Measurements from ENCODE around the gene LRMDA. TPM values are rescaled to one million over a fixed set of nuclear protein-coding genes. Genes with fewer than 3 reads are reported as not detected.

LRMDA gene
- total RNA-seq, 1 donor from 2014 or later = not detected

DNA sequence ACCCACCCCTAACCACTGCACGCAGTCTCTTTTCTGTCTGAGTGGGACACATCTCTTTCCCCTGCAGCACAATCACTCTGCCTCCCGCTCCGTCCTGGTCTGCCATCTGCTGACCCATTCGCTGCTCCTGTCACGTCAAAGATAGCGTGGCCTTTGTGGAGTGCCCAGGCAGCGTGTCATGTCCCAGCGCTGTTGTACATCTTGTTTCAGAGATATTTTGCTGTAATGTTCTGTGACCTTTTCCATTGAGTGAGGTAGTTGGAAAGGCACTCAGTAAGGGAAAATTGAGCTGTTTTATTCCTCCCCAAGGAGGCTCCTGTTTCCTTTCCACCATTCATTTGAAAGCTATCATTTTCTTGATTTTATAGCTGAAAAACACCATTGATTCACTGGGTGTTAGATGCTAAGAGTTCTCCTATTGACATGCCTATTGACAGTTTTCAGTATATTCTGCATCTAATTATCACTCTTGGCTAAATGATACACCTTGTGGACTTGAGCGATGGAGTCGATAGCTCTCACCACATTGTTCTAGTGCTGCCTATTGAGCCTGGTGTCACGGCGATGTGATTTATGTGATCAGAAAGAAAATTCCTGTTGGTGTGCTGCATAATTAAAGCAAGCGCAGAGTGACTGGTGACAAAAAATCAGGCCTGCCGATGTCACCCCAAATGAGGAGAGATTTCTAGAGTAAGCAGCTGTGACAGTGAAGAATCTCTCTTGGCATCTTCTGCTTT is 372.6 kb downstream of the LRMDA start:
- no peak for DNase-seq (ENCODE audit: low read depth)

DNA sequence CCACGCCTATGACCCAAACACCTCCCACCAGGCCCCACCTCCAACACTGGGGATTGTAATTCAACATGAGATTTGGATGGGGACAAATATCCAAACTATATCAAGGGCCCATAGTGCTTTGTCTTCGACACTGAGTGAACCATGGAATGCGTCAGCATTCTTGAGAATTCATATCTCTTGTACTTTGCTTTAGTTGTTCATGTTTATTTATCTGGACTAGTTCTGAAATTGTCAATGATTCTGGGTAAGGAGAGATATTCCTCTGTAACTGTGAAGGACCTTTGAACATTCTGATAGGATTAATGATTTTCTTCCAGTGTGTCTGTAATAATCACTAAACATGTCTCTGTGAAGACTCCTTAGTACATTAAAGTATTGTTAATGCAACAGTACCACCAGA is 374.8 kb downstream of the LRMDA start:
- no peak for DNase-seq (ENCODE audit: low read depth)

DNA sequence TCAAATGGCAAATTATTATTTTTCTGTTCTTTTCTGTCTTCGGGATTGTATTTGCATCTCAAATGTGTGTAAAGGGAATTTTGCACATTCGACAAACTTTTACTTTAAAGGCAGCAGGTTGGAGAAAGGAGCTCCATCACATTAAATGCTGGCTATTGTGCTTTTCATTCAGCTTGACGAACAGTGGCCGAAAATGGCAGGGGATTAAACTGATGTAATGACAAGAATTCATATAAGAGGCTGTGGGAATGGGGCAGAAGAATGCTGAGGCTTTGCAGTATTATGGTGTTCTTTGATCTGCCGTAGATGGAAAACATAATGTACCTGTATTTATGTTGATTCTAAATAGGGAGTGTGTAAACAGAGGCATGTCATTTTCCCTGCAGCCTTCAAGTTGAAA is 376.0 kb downstream of the LRMDA start:
- no peak for DNase-seq (ENCODE audit: low read depth)

DNA sequence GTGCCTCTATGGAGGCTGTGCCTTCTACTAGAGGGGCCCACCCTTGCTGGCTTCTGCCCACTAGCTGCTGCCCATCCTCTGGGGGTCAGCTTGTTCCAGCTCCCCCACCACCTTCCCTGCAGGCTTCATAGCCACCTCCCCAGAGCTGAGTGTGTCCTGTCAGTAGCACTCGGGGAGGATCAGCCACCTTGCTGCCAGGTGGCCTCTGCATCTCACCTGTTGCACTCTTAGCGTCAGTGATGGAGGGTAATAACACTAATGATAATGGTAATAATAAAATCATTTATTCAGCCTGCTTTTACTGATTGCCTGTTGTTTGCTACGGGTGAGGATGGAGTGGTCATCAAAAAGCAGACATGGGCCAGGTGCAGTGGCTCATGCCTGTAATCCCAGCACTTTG is 377.6 kb downstream of the LRMDA start:
- DNase-seq (ENCODE audit: low read depth) = no peak

DNA sequence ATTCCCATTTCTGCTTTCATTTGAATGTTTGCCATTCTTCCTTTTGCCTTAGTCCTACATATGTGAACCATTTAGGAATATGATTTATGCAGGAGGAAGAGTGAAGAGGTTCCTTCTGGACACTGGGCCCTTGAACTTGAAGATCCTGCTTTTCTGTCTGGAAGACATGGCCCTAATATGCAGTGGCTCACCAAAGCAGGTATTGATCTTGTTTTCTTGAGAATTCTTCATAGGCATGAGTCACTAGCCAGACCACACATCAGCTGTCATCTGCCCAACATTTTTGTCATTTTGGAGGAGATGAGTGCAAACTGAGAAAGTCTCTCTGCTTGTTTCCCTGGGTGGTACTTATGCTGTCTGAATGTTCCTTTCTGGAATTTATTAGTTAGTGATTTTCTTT is 382.6 kb downstream of the LRMDA start:
- DNase-seq (ENCODE audit: low read depth) = no peak

DNA sequence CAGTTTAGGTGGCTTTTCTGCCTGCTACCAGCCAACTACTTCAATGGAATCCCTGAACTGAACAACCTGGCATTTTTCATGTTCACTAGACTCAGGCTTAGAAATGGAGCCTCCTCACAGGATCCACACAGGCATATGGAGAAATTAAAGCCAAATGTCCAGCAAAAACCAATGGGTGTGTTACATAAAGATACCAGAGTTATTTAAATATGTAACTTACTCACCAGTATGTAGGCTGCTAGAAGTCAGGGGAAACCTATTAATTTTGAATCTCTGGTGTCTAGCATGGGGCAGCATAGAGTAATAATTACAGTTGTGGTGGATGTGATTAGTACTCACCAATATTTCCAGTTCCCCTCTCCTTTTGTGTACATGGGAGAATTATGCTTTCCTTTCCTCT is 383.6 kb downstream of the LRMDA start:
- no peak for DNase-seq (ENCODE audit: low read depth)

DNA sequence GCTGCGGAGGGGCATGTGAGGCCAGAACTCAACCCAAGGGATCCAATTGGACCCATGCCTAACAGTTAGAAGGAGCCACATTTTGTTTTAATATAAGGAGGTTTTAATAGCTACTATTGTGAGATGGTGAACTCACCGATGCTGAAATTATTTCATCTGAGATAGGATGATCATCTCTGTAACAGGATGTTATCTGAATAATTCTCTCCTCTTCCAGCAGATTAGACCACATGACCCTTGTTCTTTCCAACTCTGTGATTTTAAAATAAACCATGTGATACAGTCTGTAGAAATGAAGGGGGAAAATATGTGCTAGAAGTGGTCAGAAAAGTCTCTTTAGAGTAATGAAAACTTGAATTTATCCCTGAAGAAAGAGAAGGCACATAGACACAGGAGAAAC is 385.8 kb downstream of the LRMDA start:
- DNase-seq (ENCODE audit: low read depth) = no peak

GRCh38 chr10:75818552-75818951 is 387.1 kb downstream of the LRMDA start:
- DNase-seq (ENCODE audit: low read depth) = no peak

- DNase-seq (ENCODE audit: low read depth) = no peak
Measured at GRCh38 chr10:75825235-75825634, 393.8 kb downstream of the LRMDA start.

DNA sequence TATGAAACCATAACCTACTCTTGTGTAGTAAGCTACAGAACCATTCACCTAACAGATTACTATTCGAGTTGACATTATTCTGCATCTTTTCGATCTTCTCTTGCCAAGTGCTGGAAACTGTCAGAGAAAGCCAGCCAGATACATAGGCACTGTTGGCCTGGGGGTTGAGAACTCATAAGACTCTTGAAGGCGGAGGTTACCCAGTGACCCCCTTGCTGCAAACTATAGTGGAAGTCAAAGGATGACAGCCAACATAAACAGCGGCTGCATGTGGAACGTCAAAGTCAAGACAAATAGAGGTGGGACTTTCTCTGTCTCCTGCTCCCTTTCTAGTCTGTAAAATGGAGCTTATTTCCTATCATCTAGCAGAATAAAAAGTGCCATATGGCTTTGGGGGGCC is 394.2 kb downstream of the LRMDA start:
- no peak for DNase-seq (ENCODE audit: low read depth)

DNA sequence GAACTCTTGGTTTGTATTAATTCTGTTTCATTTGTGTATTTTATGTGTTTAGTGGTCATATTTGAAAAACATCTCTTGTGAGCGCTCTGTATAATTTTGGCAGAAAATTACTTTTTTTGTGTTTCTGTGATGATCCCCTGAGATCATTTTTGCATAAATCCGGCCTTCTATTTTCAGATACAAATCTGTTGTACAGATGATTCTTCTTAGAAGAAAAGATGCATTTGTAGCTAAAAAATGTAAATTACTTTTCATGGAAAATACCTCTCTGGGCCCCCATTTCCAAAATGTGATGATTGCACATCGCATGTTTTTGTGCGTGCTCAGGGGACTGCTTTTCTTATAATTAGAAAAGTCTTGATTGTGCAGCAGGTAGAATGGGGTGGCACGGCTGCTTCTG is 395.4 kb downstream of the LRMDA start:
- DNase-seq (ENCODE audit: low read depth) = no peak

DNA sequence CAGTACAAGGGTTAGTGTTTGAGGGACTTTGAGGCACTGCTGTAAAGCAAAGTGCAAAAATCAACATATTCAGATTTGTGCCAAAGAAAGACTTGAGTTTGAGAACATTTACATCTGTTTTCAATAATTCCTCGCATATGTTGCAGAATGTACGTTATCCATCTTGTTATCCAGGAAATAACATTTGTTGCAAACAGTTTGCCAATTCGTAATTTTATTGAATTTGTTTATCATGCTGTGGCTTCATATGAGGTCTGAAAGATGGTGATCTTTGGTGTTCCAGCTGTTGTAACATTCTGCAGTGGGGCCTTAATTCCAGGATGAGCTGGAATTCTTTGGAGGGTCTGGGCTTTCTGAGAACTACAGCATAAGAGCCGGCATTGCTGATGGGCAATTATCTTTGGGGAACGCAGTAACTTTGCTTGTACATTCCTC is 396.2 kb downstream of the LRMDA start:
- DNase-seq (ENCODE audit: low read depth) = no peak

GRCh38 chr10:75828413-75828812 is 397.0 kb downstream of the LRMDA start:
- no peak for DNase-seq (ENCODE audit: low read depth)

DNA sequence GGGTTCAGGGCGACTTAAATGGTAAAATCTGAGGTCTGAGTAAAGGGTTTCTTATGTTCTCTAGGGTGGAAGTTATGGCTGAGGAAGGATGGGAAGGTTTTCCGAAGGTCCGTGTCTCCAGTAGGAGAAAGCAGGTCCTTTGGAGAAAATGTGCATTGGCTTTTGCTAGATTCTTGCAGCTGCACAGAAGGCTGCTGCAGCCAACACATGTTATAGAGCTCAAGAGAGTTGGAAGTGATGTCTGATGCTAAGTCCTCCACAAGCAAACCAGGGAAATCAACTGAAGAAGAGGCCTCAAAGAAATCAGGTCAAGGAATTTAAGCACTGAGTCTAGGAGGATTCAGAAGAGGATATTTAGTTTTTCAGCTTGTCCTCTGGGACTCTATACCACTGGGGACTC is 404.6 kb downstream of the LRMDA start:
- no peak for DNase-seq (ENCODE audit: low read depth)

GRCh38 chr10:75838486-75838885 is 407.1 kb downstream of the LRMDA start:
- no peak for DNase-seq (ENCODE audit: low read depth)

DNA sequence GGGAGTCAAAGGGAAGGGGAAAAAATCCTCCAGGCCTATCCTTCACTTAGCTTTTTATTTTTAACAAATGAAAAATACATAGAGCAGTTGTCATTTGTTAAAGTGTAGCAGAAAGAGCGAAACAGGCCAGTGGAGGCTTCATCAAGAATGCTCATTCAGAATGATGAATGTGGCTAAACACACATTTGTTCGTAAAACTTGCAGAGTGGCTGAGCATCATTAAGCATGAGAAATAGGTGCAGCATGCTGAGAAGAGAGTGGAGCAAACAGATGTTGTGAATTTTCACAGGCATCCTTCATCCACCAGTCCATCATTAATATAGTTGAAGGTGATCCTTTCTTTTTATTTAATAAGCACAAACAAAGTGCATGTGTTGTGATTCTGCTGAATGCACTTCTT is 407.6 kb downstream of the LRMDA start:
- no peak for DNase-seq (ENCODE audit: low read depth)

- no peak for DNase-seq (ENCODE audit: low read depth)
Measured at GRCh38 chr10:75841266-75841665, 409.8 kb downstream of the LRMDA start.

DNA sequence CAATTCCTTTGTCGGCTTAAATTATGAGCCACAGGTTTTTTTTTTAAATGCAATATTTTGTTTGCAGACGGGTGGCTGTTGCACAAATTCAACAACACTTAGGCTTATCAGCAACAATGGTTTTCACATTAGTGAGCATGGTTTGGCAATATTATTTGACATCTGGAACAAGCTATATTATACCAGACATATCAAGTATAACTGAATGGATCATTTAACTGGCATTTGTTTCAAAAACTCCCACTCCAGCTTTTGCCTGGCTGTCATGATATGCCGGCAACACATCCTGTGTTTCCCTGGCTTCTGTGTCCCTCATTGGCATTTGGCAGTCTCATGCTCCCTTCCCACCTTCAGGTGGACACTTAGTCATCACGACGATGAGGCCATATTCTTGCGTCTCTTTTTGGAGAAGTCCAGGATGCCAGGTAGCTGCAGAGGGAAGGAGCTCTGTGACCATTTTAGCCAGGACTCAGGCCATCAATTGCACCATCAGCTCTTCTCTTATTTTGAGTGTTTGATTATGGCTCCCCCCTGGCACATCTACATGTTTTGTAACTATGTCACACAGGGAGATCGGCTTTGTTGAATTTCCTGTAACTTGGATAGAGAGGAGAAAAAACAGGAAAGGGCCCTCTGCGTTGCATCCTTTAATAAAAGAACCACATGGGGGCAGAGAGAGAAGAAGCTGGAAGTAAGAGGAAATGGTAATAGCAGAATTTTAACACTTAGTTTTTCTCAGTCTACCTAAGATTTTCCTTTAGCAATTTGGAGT is 413.9 kb downstream of the LRMDA start:
- no peak for DNase-seq (ENCODE audit: low read depth)

- no peak for DNase-seq (ENCODE audit: low read depth)
Measured at GRCh38 chr10:75847477-75847876, 416.1 kb downstream of the LRMDA start.

GRCh38 chr10:75851580-75852345 is 420.3 kb downstream of the LRMDA start:
- no peak for DNase-seq (ENCODE audit: low read depth)

DNA sequence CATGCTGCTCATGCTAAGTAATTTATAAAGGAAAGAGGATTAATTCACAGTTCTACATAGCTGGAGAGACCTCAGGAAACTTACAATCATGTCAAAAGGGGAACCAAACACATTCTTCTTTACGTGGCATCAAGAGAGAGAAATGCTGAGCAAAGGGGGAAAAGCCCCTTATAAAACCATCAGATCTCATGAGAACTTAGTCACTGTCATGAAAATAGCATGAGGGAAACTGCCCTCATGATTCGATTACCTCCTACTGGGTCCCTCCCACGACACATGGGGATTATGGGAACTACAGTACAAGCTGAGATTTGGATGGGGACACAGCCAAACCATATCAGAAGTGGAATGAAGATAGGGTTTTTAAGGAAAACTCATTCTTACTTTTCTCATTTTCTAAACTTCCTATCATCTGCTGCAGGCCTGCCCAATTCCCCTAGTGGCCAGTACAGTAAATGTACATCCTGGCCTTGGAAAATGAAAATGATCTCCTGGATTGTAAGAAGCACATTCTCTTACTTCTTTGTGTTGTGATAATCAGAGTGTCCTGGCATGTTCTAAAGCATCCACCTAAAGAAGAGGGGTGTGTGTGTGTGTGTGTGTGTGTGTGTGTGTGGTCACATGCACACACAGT is 421.5 kb downstream of the LRMDA start:
- DNase-seq (ENCODE audit: low read depth) = peak; percentile 0
